Mesothelial cell of epicardium (in vitro differentiated cells): ENCODE results near the gene NR1H3. TPM values are rescaled to one million over a fixed set of nuclear protein-coding genes. Genes with fewer than 3 reads are reported as not detected.

ENCODE experiments used
- DNase-seq, 2 experiments: peaks; one replicate each; pipeline ENCODE4 v3.0.0; 2021; ENCODE audit warnings: low spot score in 2 of 2; ENCODE audit not compliant: unreplicated experiment in 2 of 2
- H3K27ac Mint-ChIP-seq: 2 replicates; pipeline ENCODE4 v1.8.0; 2021; ENCODE audit warnings: mixed read lengths
- H3K27me3 Mint-ChIP-seq: 2 replicates; pipeline ENCODE4 v1.8.0; 2021; ENCODE audit warnings: low read depth, mixed read lengths
- H3K36me3 Mint-ChIP-seq: 2 replicates; pipeline ENCODE4 v1.8.0; 2021; ENCODE audit warnings: mixed read lengths
- H3K4me1 Mint-ChIP-seq: 2 replicates; pipeline ENCODE4 v1.8.0; 2021; ENCODE audit warnings: mixed read lengths
- H3K4me3 Mint-ChIP-seq: 2 replicates; pipeline ENCODE4 v1.8.0; 2021; ENCODE audit warnings: mild to moderate bottlenecking, moderate library complexity, mixed read lengths
- H3K9me3 Mint-ChIP-seq: 2 replicates; pipeline ENCODE4 v1.8.0; 2021; ENCODE audit warnings: mixed read lengths
- total RNA-seq: library from RNA; stranded (reverse); gene quantifications from 3 replicates; pipeline ENCODE4 v1.2.1, GENCODE V29; 2021
- TF ChIP-seq, protein P1 (sequence below): fragments of 200-600 bp; sonication (generic); IDR thresholded peaks from one replicate; pipeline ENCODE4 v1.5.0; 2021; ENCODE audit warnings: antibody characterized with exemption; ENCODE audit not compliant: unreplicated experiment

Gene NR1H3
- total RNA-seq, 1 donor from 2014 or later = 26.5 TPM

DNA sequence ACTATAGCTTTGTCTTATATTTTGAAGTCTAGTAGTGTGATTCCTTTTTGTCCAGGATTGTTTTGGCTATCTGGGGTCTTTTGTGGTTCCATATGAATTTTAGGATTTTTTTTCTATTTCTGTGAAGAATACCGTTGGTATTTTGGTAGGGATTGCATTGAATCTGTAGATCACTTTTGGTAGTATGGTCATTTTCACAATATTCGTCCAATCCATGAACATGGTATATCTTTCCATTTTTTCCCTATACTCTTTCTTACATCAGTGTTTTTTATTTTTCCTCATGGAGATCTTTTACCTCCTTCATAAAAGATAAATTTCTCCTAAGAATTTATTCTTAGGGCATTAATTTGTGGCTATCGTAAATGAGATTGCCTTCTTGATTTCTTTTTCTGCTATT, 41.3 kb downstream of the NR1H3 start:
- no peak for DNase-seq

DNA sequence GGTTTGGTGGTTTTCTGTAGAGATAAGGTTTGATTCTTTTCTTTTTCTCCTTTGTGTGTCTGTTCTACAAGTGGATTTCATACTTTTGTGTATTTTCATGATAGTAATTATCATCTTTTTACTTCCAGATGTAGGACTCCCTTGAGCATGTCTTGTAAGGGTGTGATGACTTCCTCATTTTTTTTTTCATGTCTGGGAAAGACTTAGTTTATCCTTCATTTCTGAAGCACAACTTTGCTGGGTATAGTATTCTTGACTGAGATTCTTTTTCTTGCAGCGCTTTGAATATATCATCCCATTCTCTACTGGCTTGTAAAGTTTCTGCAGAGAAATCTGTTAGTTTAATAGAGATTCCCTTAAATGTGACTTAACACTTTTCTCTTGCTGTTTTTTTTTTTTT, 45.1 kb downstream of the NR1H3 start:
- H3K4me1 Mint-ChIP-seq = no peaks in the 10 kb centered on the region
- H3K4me3 Mint-ChIP-seq = no peak overlapping the region
- H3K27me3 Mint-ChIP-seq = no peaks in the 10 kb centered on the region
- TF ChIP-seq, protein P1, sequence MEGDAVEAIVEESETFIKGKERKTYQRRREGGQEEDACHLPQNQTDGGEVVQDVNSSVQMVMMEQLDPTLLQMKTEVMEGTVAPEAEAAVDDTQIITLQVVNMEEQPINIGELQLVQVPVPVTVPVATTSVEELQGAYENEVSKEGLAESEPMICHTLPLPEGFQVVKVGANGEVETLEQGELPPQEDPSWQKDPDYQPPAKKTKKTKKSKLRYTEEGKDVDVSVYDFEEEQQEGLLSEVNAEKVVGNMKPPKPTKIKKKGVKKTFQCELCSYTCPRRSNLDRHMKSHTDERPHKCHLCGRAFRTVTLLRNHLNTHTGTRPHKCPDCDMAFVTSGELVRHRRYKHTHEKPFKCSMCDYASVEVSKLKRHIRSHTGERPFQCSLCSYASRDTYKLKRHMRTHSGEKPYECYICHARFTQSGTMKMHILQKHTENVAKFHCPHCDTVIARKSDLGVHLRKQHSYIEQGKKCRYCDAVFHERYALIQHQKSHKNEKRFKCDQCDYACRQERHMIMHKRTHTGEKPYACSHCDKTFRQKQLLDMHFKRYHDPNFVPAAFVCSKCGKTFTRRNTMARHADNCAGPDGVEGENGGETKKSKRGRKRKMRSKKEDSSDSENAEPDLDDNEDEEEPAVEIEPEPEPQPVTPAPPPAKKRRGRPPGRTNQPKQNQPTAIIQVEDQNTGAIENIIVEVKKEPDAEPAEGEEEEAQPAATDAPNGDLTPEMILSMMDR = no peak
- peaks cover 67% of the 10 kb centered on the region for H3K36me3 Mint-ChIP-seq
- DNase-seq = no peak
- H3K9me3 Mint-ChIP-seq = peaks cover 46% of the 10 kb centered on the region
- no peak overlapping the region for H3K27ac Mint-ChIP-seq

More for the DNA sequence above, 41.3 kb downstream of the NR1H3 start:
- no peak overlapping the region for H3K4me3 Mint-ChIP-seq
- H3K9me3 Mint-ChIP-seq = peaks cover 46% of the 10 kb centered on the region
- TF ChIP-seq, protein P1 = no peak
- H3K4me1 Mint-ChIP-seq = no peaks in the 10 kb centered on the region
- H3K27me3 Mint-ChIP-seq = no peaks in the 10 kb centered on the region
- no peak overlapping the region for H3K27ac Mint-ChIP-seq
- H3K36me3 Mint-ChIP-seq = peaks cover 75% of the 10 kb centered on the region

DNA sequence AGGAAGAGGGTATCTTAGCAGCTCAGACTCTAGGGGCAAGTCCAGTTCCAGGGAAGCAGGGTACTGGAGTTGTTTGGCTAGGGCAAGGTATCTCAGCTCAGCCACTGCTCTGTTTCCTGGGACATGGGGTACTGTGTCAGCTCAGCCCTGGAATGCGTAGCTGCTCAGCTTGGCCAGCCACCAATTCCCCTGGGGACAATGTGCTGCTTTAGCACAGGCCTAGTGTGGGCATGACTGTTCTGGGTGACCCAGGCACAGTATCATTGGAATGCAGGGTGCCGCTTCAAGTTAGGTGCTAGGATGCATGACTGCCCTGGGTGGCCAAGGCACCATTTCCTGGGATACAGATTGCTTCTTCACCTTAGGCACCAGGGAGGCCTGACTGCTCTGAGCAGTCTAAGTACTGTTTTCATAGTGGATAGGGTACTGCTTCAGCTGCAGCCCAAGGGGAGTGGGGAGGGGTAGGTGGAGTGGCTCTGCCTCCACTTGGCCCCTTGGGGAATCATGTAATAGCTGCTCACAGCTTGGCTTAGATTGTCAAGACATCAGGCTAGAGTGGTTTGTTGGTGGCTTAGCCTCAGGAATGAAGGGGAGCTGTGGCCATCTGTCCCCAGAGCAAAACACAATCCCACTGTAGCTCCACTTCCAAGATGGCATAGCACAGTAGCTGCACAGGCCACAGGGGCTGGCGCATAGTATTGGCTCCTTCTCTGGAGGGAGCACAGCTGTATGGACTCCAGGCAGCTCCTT, 48.1 kb downstream of the NR1H3 start:
- H3K27ac Mint-ChIP-seq = no peak overlapping the region
- TF ChIP-seq, protein P1 = no peak

DNA sequence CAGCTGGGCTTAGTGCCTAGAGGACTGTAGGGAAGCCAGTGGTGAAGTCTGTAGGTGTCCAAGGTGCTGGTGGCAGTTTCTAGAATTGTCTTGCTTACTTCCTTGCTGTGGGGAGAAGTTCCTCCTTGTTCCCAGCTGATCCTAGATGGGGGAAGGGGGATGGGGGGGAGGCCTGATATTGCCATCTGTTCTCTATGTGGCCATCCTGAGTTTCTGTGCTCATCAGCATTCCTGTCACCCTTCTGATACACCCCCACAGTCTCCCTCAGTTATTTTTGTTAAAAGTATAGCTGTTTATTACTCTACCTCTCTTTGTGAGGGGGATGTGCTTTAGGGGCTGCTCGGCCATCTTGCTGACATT, 48.7 kb downstream of the NR1H3 start:
- Mint-ChIP-seq H3K27ac (no peak overlapping the region), H3K4me3 (no peak overlapping the region), H3K9me3 (peaks cover 18% of the 10 kb centered on the region), H3K4me1 (no peaks in the 10 kb centered on the region), H3K36me3 (peaks cover 55% of the 10 kb centered on the region), H3K27me3 (no peaks in the 10 kb centered on the region)
- TF ChIP-seq, protein P1 = no peak
- no peak for DNase-seq

More for the DNA sequence above, 48.1 kb downstream of the NR1H3 start:
- peaks cover 22% of the 10 kb centered on the region for H3K9me3 Mint-ChIP-seq
- peaks cover 58% of the 10 kb centered on the region for H3K36me3 Mint-ChIP-seq
- DNase-seq = no peak
- H3K27me3 Mint-ChIP-seq = no peaks in the 10 kb centered on the region
- H3K4me1 Mint-ChIP-seq = no peaks in the 10 kb centered on the region
- no peak overlapping the region for H3K4me3 Mint-ChIP-seq

DNA sequence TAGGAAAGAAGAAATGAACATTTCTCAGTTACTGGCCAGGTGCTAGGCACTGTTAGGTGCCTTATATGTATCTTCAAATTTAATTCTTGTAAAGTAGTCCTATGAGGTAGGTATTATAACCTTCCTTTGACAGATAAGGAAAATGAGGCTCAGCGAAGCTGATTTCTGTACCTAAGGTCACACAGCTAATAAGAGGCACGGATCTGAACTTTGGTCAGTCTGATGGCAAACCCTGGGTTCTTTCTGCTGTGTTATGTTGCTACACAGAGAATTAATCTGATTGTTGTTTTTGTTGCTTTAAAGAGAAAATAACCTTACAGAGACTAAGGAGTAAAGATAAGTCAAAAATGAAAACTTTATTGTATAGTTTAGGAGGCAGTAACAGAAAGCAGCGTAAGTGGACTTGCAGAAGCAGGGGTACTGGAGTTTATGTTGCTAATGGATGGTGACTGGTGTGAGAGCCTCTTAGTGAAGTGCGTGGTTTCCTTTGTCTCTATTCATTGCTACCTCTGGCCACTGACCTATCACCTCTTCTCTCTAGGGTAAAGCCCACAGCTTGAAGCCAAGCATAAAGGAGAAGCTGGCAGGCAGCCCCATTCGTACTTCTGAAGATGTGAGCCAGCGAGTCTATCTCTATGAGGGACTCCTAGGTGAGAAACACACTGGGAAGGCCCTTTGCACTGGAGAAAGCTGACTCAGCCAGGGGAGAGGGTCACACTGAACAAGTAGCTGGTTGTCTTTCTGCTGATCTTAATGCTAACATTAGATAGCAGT, 50.4 kb downstream of the NR1H3 start:
- no peak for DNase-seq
- H3K27me3 Mint-ChIP-seq = no peaks in the 10 kb centered on the region
- no peak overlapping the region for H3K27ac Mint-ChIP-seq
- TF ChIP-seq, protein P1 = no peak
- H3K4me3 Mint-ChIP-seq = no peak overlapping the region
- no peaks in the 10 kb centered on the region for H3K4me1 Mint-ChIP-seq
- H3K36me3 Mint-ChIP-seq = peaks cover 42% of the 10 kb centered on the region
- peaks cover 4% of the 10 kb centered on the region for H3K9me3 Mint-ChIP-seq
